Spleen (tissue), 7 donors: ENCODE data around the gene PPP5C.
"Not testable (repeated sequence)": the region's sequence is repeated elsewhere in the genome, so short reads cannot be mapped to it uniquely, and the experiment has no call there.

ENCODE experiments used
- CTCF ChIP-seq, 11 experiments: fragments of 200-600 bp in 7 of 11; fragments of 450-650 bp in 4 of 11; sonication (generic) in 4 of 11; IDR thresholded peaks in 8 of 11; conservative IDR thresholded peaks in 3 of 11; 1 replicate in 7 of 11; 2 replicates in 4 of 11; pipeline versions ENCODE4 v1.4.0 to v1.8.0; 2016 to 2021; ENCODE audit warnings: antibody characterized with exemption in 11 of 11, inconsistent platforms in 4 of 11, mild to moderate bottlenecking in 1 of 11
- POLR2A ChIP-seq, 3 donors: fragments of 450-650 bp; IDR thresholded peaks; one replicate each; pipeline ENCODE4 v1.5.1; 2017; ENCODE audit warnings: antibody characterized with exemption in 3 of 3, mild to moderate bottlenecking in 1 of 3
- POLR2AphosphoS5 ChIP-seq, 3 donors: sonication (generic); formaldehyde crosslinking; IDR thresholded peaks; one replicate each; pipeline ENCODE4 v1.5.1; 2017; ENCODE audit warnings: antibody characterized with exemption in 3 of 3
- donor health status: DM: no; HTN: no; CAD: no; lungs with moderate emphysema.
- donor health status: DM: no; HTN: no; CAD: no.
- donor health status: DM: no; HTN: no; CAD: no.

GRCh38 chr19:46435689-46436088, 88.8 kb downstream of the PPP5C start:
- TF ChIP-seq CTCF (IDR thresholded peaks at IDR 0.05 in 8 of 11, conservative IDR thresholded peaks at IDR 0.05 in 3 of 11); POLR2A (IDR thresholded peaks at IDR 0.05); POLR2AphosphoS5 (IDR thresholded peaks at IDR 0.05): not testable (repeated sequence)
